NT2/D1 (cell line): ENCODE measurements around the gene OVOL3.

Source experiments
- YY1 ChIP-seq: IDR thresholded peaks from 2 replicates; pipeline ENCODE4 v1.6.1; 2011; ENCODE audit not compliant: insufficient read length, insufficient read depth
- ZNF274 ChIP-seq: IDR thresholded peaks from 2 replicates; pipeline ENCODE4 v1.6.1; 2011; ENCODE audit warnings: mild to moderate bottlenecking, low read depth, low read length

DNA sequence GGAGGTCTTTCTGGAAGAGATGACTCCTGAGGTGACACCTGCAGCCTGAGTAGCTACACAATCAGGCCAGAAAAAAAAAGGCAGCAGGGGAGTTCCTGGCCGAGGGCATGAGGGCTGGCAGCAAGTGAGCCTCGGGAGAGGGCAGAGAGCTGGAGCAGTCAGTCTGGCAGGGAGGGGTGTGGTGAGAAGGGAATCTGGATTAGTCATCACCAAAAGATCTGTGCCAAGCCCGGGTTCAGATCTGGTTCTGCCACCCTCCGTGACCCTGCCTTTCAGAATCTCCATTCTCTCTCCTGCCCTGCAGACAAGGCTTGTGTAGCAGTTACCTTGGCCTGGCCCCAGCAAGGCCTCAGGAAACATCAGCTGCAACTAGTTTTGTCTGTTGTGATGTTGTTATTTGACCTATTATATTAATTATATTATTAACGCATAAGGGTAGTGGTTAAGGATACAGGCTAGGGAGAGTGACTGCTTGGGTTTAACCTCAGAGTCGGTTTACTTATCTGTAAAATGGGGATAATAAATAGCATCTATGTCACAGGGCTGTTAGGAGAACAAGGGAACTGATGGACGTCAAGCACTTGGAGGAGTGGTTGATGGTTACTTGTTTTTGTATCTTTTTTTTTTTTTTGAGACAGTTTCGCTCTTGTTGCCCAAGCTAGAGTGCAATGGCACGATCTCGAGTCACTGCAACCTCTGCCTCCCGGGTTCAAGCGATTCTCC lies 26.2 kb downstream of the OVOL3 start:
- no peak for TF ChIP-seq YY1
- TF ChIP-seq ZNF274, result no peak
